Activated CD4-positive, alpha-beta memory T cell treated with anti-CD3 and anti-CD28 coated beads, Interleukin-2, amount 10 ng/mL, durations not matched to agents 7 days and 5 days (primary cell): Measurements from ENCODE around the gene TTC19. TPM values are rescaled to one million over a fixed set of nuclear protein-coding genes. Genes with fewer than 3 reads are reported as not detected.

Source experiments
- CTCF ChIA-PET: fragments of 350-600 bp; sonication (Branson Sonifier 250); formaldehyde crosslinking; loops from one replicate; lab custom pipeline; 2021; ENCODE audit warnings: antibody characterized with exemption, inconsistent platforms; lab: Charles Lee
- POLR2A ChIA-PET: fragments of 350-600 bp; sonication (Branson Sonifier 250); formaldehyde crosslinking; loops from one replicate; lab custom pipeline; 2021; ENCODE audit warnings: antibody characterized with exemption; lab: Charles Lee
- DNase-seq: peaks from one replicate; pipeline ENCODE4 v3.0.0-alpha.2; 2020
- H3K27ac Mint-ChIP-seq: one replicate; pipeline ENCODE4 v1.8.0; 2021; ENCODE audit warnings: mild to moderate bottlenecking, mixed read lengths
- H3K27me3 Mint-ChIP-seq: one replicate; pipeline ENCODE4 v1.8.0; 2021; ENCODE audit warnings: mixed read lengths
- H3K36me3 Mint-ChIP-seq: one replicate; pipeline ENCODE4 v1.8.0; 2021; ENCODE audit warnings: low read depth, mixed read lengths
- H3K4me1 Mint-ChIP-seq: one replicate; pipeline ENCODE4 v1.8.0; 2021; ENCODE audit warnings: mixed read lengths
- H3K4me3 Mint-ChIP-seq: one replicate; pipeline ENCODE4 v1.8.0; 2021; ENCODE audit warnings: mild to moderate bottlenecking, mixed read lengths
- H3K9me3 Mint-ChIP-seq: one replicate; pipeline ENCODE4 v1.8.0; 2021; ENCODE audit warnings: mixed read lengths
- total RNA-seq, 2 experiments: library from RNA; stranded (reverse); gene quantifications; one replicate each; pipeline ENCODE4 v1.2.3, GENCODE V29; 2021

The TTC19 gene
- total RNA-seq, 2 experiments from 2014 or later, result 22.7 to 25.6 TPM

- Mint-ChIP-seq H3K9me3 (no peaks in the 10 kb centered on the region), H3K27ac (no peak overlapping the region), H3K4me1 (peaks cover 17% of the 10 kb centered on the region), H3K4me3 (no peak overlapping the region), H3K27me3 (no peaks in the 10 kb centered on the region), H3K36me3 (peaks cover 20% of the 10 kb centered on the region)
- no peak for DNase-seq
- ChIA-PET CTCF (no interaction called here), POLR2A (no interaction called here)
These were observed 18.4 kb upstream of the TTC19 start for GRCh38 chr17:15981208-15981607.

DNA sequence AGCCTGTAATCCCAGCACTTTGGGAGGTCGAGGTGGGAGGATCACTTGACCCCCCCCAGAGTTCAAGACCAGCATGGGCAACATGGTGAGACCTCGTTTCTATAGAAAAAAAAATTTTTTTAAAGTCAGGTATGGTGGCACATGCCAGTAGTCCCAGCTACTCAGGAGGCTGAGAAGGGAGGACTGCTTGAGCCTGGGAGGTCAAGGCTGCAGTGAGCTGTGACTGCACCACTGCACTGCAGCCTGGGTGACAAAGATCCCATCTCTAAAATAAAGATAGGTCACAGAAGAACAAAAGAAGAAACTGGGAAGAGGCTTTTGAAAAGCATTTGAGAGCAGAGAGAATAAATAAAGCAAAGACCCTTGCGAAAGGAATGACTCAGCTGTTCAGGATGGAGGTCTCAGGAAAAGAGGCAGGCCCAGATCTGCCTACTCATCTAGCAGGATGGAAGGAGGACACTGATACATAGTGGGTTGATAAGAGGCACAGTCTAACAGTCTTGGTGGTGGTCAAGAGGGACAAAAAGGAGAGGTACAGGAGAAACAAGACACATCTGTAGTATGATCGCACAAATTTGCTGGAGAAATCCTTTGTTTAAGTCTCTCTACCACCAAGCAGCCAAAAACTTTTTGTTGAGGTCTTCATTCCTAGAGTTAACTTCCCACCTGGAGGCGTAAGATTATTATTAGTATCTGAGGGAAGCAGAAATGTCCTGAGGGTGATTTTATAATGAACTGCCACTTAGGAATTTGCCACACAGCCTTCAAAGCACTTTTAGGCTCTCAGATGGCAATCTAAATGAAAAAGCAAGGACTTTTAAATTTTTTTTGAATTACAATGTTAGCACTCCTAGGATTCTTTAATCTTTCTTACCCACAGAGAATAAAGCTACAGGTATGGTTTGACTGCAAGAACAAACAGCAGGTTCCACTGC, 17.7 kb upstream of the TTC19 start:
- Mint-ChIP-seq H3K27ac (no peak overlapping the region), H3K4me3 (no peak overlapping the region), H3K36me3 (peaks cover 20% of the 10 kb centered on the region), H3K4me1 (peaks cover 17% of the 10 kb centered on the region), H3K9me3 (no peaks in the 10 kb centered on the region), H3K27me3 (no peaks in the 10 kb centered on the region)
- POLR2A ChIA-PET, result no interaction called here
- CTCF ChIA-PET, result no interaction called here
- DNase-seq, result no peak

- CTCF ChIA-PET, result interaction anchor here (1.2 kb wide), 1 partner anchor 168 kb away, joined by 3 read pairs; no protein-coding TSS in a partner anchor
- H3K27me3 Mint-ChIP-seq, result no peaks in the 10 kb centered on the region
- H3K4me1 Mint-ChIP-seq, result peaks cover 15% of the 10 kb centered on the region
- POLR2A ChIA-PET, result no interaction called here
- H3K9me3 Mint-ChIP-seq, result no peaks in the 10 kb centered on the region
- DNase-seq, result no peak
- no peak overlapping the region for H3K27ac Mint-ChIP-seq
- no peak overlapping the region for H3K4me3 Mint-ChIP-seq
- H3K36me3 Mint-ChIP-seq, result peaks cover 8% of the 10 kb centered on the region
These were observed 3.3 kb upstream of the TTC19 start for GRCh38 chr17:15996322-15996721.

- H3K4me3 Mint-ChIP-seq, result no peak overlapping the region
- no peak overlapping the region for H3K27ac Mint-ChIP-seq
- peaks cover 29% of the 10 kb centered on the region for H3K4me1 Mint-ChIP-seq
- peaks cover 25% of the 10 kb centered on the region for H3K36me3 Mint-ChIP-seq
- H3K27me3 Mint-ChIP-seq, result no peaks in the 10 kb centered on the region
- ChIA-PET CTCF (interaction anchor here (1.5 to 3.4 kb wide), 4 partner anchors 11 to 169 kb away, joined by 4 to 17 read pairs (median 10); partner anchors contain the start of gene ADORA2B), POLR2A (interaction anchor here (1.3 to 3.3 kb wide), 3 partner anchors 12 to 53 kb away, joined by 3 to 22 read pairs (median 3); partner anchors contain the start of gene ADORA2B)
- no peaks in the 10 kb centered on the region for H3K9me3 Mint-ChIP-seq
- no peak for DNase-seq
These were observed 1.5 kb upstream of the TTC19 start for GRCh38 chr17:15998031-15998562.

DNA sequence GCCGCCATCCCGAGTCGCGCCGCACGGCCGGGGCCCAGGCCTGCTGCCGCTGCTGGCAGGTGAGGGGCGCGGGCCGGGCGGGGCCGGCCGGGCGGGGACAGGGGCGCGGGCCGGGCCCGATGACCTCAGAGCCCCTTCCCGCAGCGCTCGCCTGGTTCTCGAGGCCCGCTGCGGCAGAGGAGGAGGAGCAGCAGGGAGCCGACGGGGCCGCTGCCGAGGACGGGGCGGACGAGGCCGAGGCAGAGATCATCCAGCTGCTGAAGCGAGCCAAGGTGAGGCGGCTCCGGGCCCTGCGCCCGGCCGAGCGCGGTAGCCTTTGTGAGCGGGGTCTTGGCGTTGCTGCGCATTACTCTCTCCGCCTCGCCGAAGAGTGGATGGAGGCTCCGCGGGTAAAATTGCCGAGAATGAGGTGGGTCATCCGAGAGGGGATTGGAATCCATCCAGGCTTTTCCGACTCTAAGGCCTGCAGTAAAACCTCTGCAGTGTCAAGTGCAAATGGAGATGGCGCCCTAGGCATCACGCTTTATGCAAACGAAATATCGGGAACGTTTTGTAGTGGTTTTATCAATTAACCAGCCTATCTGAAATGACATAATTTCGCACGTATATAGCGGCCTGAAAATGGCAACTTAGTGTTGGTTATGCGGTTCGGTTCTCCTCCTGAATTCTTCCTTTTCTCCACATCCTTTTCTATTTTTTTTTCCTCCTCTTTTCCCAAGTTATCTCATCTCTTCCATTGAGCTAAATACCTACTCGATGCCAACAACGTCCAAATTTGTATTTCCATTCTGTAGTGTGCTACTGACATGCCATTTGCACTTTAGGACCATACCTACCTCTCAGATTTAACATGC, 577 bp downstream of the TTC19 start:
- peak overlapping the region; percentile 86 for H3K27ac Mint-ChIP-seq
- ChIA-PET POLR2A (interaction anchor here (0.7 to 3.3 kb wide), 13 partner anchors 9 to 380 kb away, joined by 3 to 22 read pairs (median 3); partner anchors contain the start of genes ADORA2B and UBB), CTCF (interaction anchor here (1.1 to 3.4 kb wide), 7 partner anchors 9 to 343 kb away, joined by 3 to 17 read pairs (median 5); partner anchors contain the start of gene ADORA2B)
- H3K36me3 Mint-ChIP-seq, result peaks cover 46% of the 10 kb centered on the region
- peak overlapping the region; percentile 88 for H3K4me3 Mint-ChIP-seq
- no peaks in the 10 kb centered on the region for H3K9me3 Mint-ChIP-seq
- no peak for DNase-seq
- peaks cover 34% of the 10 kb centered on the region for H3K4me1 Mint-ChIP-seq
- H3K27me3 Mint-ChIP-seq, result no peaks in the 10 kb centered on the region

DNA sequence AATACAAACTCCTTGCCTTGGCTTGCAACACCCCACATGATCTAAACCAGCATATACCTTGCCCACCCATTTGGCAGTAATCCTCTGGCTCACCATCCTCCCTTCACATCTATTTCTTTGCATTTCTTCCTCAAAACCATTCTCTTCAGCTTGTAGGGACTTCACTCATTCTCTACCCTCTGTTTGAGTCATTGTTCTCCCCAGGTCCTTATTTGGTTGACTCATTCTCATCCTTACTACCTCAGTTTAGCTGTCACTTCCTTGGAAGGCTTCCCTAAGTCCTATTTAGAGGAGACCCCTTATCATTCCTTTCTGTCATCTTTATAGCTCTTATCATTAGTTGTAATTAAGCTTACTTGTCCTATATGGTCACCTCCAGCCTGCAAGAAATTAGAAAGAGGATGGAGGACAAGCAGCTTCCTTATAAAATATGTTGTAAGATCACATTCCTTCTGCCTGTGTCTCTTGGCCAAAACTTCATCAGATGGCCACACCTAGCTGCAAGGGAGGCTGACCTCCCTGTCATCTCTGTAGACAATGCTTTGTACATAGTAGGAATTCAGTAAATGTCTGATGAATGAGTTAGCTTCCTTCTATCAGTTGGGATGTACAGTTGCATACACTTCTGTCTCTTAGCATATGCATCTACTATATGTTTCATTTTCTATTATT, 1.7 kb downstream of the TTC19 start:
- no peak for DNase-seq
- H3K9me3 Mint-ChIP-seq, result no peaks in the 10 kb centered on the region
- H3K36me3 Mint-ChIP-seq, result peaks cover 58% of the 10 kb centered on the region
- H3K27ac Mint-ChIP-seq, result peak overlapping the region; percentile 86
- peaks cover 34% of the 10 kb centered on the region for H3K4me1 Mint-ChIP-seq
- H3K4me3 Mint-ChIP-seq, result peak overlapping the region; percentile 88
- ChIA-PET POLR2A (interaction anchor here (0.6 to 3.3 kb wide), 6 partner anchors 8 to 379 kb away, joined by 3 to 22 read pairs (median 3); no protein-coding TSS in a partner anchor), CTCF (interaction anchor here (0.6 to 1.1 kb wide), 4 partner anchors 10 to 520 kb away, joined by 3 read pairs; no protein-coding TSS in a partner anchor)
- H3K27me3 Mint-ChIP-seq, result no peaks in the 10 kb centered on the region

- Mint-ChIP-seq H3K27me3 (no peaks in the 10 kb centered on the region), H3K36me3 (peaks cover 71% of the 10 kb centered on the region), H3K4me3 (no peak overlapping the region), H3K27ac (no peak overlapping the region), H3K4me1 (peaks cover 40% of the 10 kb centered on the region), H3K9me3 (no peaks in the 10 kb centered on the region)
- DNase-seq, result no peak
- POLR2A ChIA-PET, result no interaction called here
- CTCF ChIA-PET, result no interaction called here
These were observed 3.2 kb downstream of the TTC19 start for GRCh38 chr17:16002708-16003260.

GRCh38 chr17:16003841-16004240, 4.2 kb downstream of the TTC19 start:
- CTCF ChIA-PET, result no interaction called here
- H3K27ac Mint-ChIP-seq, result no peak overlapping the region
- no peaks in the 10 kb centered on the region for H3K27me3 Mint-ChIP-seq

GRCh38 chr17:16005636-16006035, 6.0 kb downstream of the TTC19 start:
- CTCF ChIA-PET, result no interaction called here
- DNase-seq, result no peak
- no peaks in the 10 kb centered on the region for H3K9me3 Mint-ChIP-seq
- no peak overlapping the region for H3K4me3 Mint-ChIP-seq
- H3K36me3 Mint-ChIP-seq, result peaks cover 87% of the 10 kb centered on the region
- peaks cover 41% of the 10 kb centered on the region for H3K4me1 Mint-ChIP-seq
- no peak overlapping the region for H3K27ac Mint-ChIP-seq
- no peaks in the 10 kb centered on the region for H3K27me3 Mint-ChIP-seq
- POLR2A ChIA-PET, result no interaction called here

More at GRCh38 chr17:16003841-16004240, 4.2 kb downstream of the TTC19 start:
- no peak for DNase-seq
- peaks cover 82% of the 10 kb centered on the region for H3K36me3 Mint-ChIP-seq
- H3K9me3 Mint-ChIP-seq, result no peaks in the 10 kb centered on the region
- H3K4me3 Mint-ChIP-seq, result no peak overlapping the region
- H3K4me1 Mint-ChIP-seq, result peaks cover 45% of the 10 kb centered on the region
- POLR2A ChIA-PET, result interaction anchor here (1.2 to 1.4 kb wide), 2 partner anchors 10 to 20 kb away, joined by 3 read pairs; no protein-coding TSS in a partner anchor

GRCh38 chr17:16007439-16007838, 7.8 kb downstream of the TTC19 start:
- DNase-seq, result no peak
- peaks cover 26% of the 10 kb centered on the region for H3K4me1 Mint-ChIP-seq
- H3K36me3 Mint-ChIP-seq, result peaks cover 88% of the 10 kb centered on the region
- H3K27me3 Mint-ChIP-seq, result no peaks in the 10 kb centered on the region
- no peaks in the 10 kb centered on the region for H3K9me3 Mint-ChIP-seq
- no peak overlapping the region for H3K27ac Mint-ChIP-seq
- H3K4me3 Mint-ChIP-seq, result no peak overlapping the region
- CTCF ChIA-PET, result no interaction called here
- POLR2A ChIA-PET, result no interaction called here

DNA sequence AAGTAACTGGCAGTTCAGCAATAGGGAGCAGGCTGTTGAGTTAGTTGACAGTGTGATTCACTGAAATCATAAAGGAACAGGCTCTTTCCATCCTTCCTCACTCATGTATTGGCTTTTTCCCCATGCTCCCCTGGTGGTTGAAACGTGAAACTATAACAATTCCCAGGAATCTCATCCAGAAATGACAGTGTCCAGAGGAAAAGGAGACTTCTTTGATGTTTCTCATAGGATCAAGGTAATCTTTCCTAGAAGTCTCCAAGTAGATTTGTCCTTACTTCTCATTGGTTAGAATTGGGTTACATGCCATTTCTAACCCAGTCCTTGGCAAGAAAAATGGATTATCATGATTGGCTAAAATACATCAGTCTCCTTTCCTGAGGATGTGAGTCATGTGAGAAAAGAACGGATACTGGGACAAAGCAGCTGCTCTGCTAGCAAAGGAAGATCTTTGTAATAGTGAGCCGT, 14.4 kb downstream of the TTC19 start:
- CTCF ChIA-PET, result interaction anchor here (1.1 kb wide), 1 partner anchor 8 kb away, joined by 4 read pairs; no protein-coding TSS in a partner anchor
- POLR2A ChIA-PET, result interaction anchor here (0.9 to 1.6 kb wide), 2 partner anchors 9 to 15 kb away, joined by 3 read pairs; no protein-coding TSS in a partner anchor
- H3K9me3 Mint-ChIP-seq, result no peaks in the 10 kb centered on the region
- DNase-seq, result no peak
- H3K27me3 Mint-ChIP-seq, result no peaks in the 10 kb centered on the region
- peaks cover 3% of the 10 kb centered on the region for H3K4me1 Mint-ChIP-seq
- H3K4me3 Mint-ChIP-seq, result no peak overlapping the region
- no peak overlapping the region for H3K27ac Mint-ChIP-seq
- peaks cover 53% of the 10 kb centered on the region for H3K36me3 Mint-ChIP-seq
